Mesendoderm (in vitro differentiated cells): ENCODE results near the gene C16orf89.
A peak's percentile ranks its signal among the peaks of the same experiment; 100 is the strongest.

Source experiments
- DNase-seq: peaks from one replicate; pipeline ENCODE4 v3.0.0; 2013
- H2AK5ac ChIP-seq: 2 replicates; pipeline ENCODE4 v1.6.1; 2013; ENCODE audit warnings: low read length, inconsistent platforms
- H2BK120ac ChIP-seq: 2 replicates; pipeline ENCODE4 v1.6.1; 2013; ENCODE audit warnings: low read depth, mild to moderate bottlenecking, low read length, moderate library complexity, mixed read lengths
- H2BK15ac ChIP-seq: replicated peaks from 2 replicates; pipeline ENCODE4 v1.6.1; 2013; ENCODE audit warnings: low read depth, mild to moderate bottlenecking, moderate library complexity
- H2BK5ac ChIP-seq: 2 replicates; pipeline ENCODE4 v1.6.1; 2013; ENCODE audit warnings: low read length, inconsistent platforms
- H3K18ac ChIP-seq: 2 replicates; pipeline ENCODE4 v1.6.1; 2013; ENCODE audit warnings: mild to moderate bottlenecking, low read length, mixed read lengths
- H3K23ac ChIP-seq: one replicate; pipeline ENCODE4 v1.6.1; 2013; ENCODE audit warnings: low read length
- H3K27ac ChIP-seq: 2 replicates; pipeline ENCODE4 v1.5.1; 2013; ENCODE audit warnings: low read depth, mild to moderate bottlenecking, inconsistent platforms, low read length, moderate library complexity
- H3K27me3 ChIP-seq: 2 replicates; pipeline ENCODE4 v1.6.1; 2013; ENCODE audit warnings: low read length, control low read depth, mild to moderate bottlenecking, inconsistent platforms; ENCODE audit not compliant: insufficient read depth, poor library complexity
- H3K36me3 ChIP-seq: 2 replicates; pipeline ENCODE4 v1.6.1; 2013; ENCODE audit warnings: low read length, inconsistent platforms; ENCODE audit not compliant: control insufficient read depth, insufficient read depth
- H3K4ac ChIP-seq: one replicate; pipeline ENCODE4 v1.6.1; 2013; ENCODE audit warnings: low read depth, mild to moderate bottlenecking, low read length, moderate library complexity
- H3K4me1 ChIP-seq: 2 replicates; pipeline ENCODE4 v1.6.1; 2013; ENCODE audit warnings: low read depth, low read length, inconsistent platforms; ENCODE audit not compliant: control insufficient read depth
- H3K4me2 ChIP-seq: 2 replicates; pipeline ENCODE4 v1.6.1; 2013; ENCODE audit warnings: low read length
- H3K4me3 ChIP-seq: 2 replicates; pipeline ENCODE4 v1.5.1; 2013; ENCODE audit warnings: mild to moderate bottlenecking, low read length
- H3K56ac ChIP-seq: one replicate; pipeline ENCODE4 v1.6.1; 2013; ENCODE audit warnings: low read length
- H3K79me1 ChIP-seq: 2 replicates; pipeline ENCODE4 v1.6.1; 2013; ENCODE audit warnings: low read length, inconsistent platforms
- H3K79me2 ChIP-seq: 2 replicates; pipeline ENCODE4 v1.6.1; 2013; ENCODE audit warnings: mild to moderate bottlenecking, low read length; ENCODE audit not compliant: control insufficient read depth, insufficient read depth
- H3K9ac ChIP-seq: 2 replicates; pipeline ENCODE4 v1.6.1; 2013; ENCODE audit warnings: low read length, inconsistent platforms
- H4K5ac ChIP-seq: one replicate; pipeline ENCODE4 v1.6.1; 2013; ENCODE audit warnings: low read length
- H4K8ac ChIP-seq: one replicate; pipeline ENCODE4 v1.6.1; 2013; ENCODE audit warnings: low read depth, mild to moderate bottlenecking, control low read depth, low read length, moderate library complexity
- WGBS: extraction: QIAGEN DNeasy Blood & Tissue Kit; methylation state at CpG from one replicate; pipeline ENCODE4 v1.1.7; 2013; ENCODE audit warnings: low lambda C conversion rate, missing lambda C conversion rate; ENCODE audit not compliant: insufficient coverage; ENCODE audit errors: extremely low coverage; 5-methylcytosine and 5-hydroxymethylcytosine counted together

The C16orf89 gene

DNA sequence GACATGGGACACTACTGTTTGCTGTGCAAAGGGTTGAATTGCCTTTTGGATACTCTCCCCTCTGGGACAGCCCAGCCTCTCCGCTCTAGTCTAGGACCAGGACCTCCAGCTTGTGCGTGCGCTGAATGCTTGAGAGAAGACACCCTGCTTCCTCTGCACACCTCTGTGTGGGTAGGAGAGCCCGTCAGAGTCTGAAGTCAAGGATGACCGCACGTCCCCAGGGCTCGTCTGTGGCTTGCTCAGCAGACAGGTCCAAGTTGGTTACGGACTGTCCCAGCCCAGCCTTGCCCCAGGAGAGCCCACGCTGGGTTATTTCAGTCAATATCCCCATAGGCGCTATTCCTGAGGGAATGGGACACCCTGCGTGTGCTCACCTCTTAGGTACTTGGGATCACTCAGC lies 3.7 kb downstream of the C16orf89 start:
- Histone ChIP-seq H2BK120ac (no peak overlapping the region), H3K79me1 (no peaks in the 10 kb centered on the region), H2AK5ac (no peak overlapping the region), H3K9ac (no peak overlapping the region), H3K36me3 (no peaks in the 10 kb centered on the region), H3K18ac (no peak overlapping the region), H3K4me2 (no peak overlapping the region), H4K5ac (no peak overlapping the region), H3K4me3 (no peak overlapping the region), H3K23ac (no peak overlapping the region), H4K8ac (no peak overlapping the region), H3K27ac (no peak overlapping the region), H3K27me3 (no peaks in the 10 kb centered on the region), H3K4ac (no peak overlapping the region), H3K4me1 (peaks cover 3% of the 10 kb centered on the region), H3K79me2 (no peaks in the 10 kb centered on the region), H3K56ac (no peak overlapping the region), H2BK5ac (no peak overlapping the region), H2BK15ac (no peak overlapping the region)
- no peak for DNase-seq
- WGBS = no CpG with 5 or more reads among the region's 11 CpGs

DNA sequence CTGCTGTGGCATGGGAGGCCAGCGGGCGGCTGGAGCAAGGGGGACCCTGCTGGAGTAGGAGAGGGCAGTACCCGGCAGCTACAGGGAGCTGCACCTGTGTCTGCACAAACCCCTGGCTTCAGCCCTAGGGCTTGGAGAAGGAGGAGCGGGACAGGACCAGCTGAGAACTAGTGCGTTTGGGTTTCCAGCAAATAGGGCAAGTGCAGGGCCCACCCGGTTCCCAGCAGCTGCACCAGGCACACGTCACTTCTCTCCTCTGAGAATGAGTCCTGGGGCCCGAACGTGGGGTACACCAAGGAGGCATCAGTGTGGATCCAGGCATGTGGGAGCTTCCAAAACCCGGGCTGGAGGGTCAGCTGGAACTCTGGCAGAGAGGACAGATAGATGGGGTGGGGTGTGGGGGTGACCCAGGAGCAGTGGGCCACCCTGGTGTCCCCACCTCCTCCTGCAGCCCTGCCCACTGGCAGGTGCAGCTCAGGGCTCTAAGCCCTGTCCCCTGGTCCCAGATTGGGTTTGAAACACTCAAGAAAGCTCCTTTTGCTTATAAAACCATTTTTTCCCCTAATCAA lies 5.6 kb downstream of the C16orf89 start:
- no peaks in the 10 kb centered on the region for H3K79me1 ChIP-seq
- no peaks in the 10 kb centered on the region for H3K36me3 ChIP-seq
- H3K27me3 ChIP-seq = no peaks in the 10 kb centered on the region
- peak overlapping the region; percentile 2 for H3K18ac ChIP-seq
- peaks cover 3% of the 10 kb centered on the region for H3K4me1 ChIP-seq
- H3K9ac ChIP-seq = peak overlapping the region; percentile 36
- H3K79me2 ChIP-seq = no peaks in the 10 kb centered on the region
- H2BK5ac ChIP-seq = no peak overlapping the region
- DNase-seq = no peak
- peak overlapping the region; percentile 82 for H3K27ac ChIP-seq
- WGBS = no CpG with 5 or more reads among the region's 10 CpGs
- no peak overlapping the region for H2BK120ac ChIP-seq
- no peak overlapping the region for H2AK5ac ChIP-seq
- H2BK15ac ChIP-seq = no peak overlapping the region
- H4K5ac ChIP-seq = no peak overlapping the region
- no peak overlapping the region for H3K4ac ChIP-seq
- H3K4me3 ChIP-seq = no peak overlapping the region
- peak overlapping the region; percentile 60 for H3K56ac ChIP-seq
- H3K23ac ChIP-seq = no peak overlapping the region
- no peak overlapping the region for H3K4me2 ChIP-seq
- H4K8ac ChIP-seq = no peak overlapping the region

DNA sequence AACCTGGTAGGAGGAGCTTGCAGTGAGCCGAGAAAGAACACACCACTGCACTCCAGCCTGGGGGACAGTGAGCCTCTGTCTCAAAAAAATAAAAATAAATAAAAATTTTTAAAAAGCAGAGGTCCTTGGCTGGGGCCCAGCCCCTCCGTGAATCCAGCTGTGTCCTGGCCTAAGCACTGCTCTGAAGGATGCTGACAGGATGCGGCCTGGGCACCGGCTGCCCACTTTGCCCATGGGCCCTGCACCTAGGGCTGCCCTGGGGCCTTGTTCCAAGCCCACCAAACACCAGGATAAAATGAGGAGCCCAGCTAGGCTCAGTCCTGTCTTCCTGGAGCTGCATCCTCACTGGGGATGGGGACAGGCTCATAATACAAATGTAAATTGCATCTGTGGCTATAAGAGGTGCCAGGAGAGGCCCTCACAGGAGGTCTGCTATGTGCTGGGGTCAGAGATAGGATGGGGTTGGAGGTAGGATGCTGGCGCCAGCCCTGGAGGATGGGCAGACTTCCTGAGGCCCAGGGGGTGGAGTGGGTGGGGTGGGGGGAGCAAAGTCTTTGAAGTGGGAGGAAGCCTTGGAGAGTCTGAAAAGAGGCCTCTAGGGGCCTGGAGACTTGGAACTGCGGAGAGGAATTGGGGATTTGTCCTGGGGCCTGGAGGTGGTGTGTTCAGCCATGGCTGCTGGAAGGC lies 6.2 kb downstream of the C16orf89 start:
- Histone ChIP-seq H3K4me1 (peaks cover 3% of the 10 kb centered on the region), H3K4me3 (no peak overlapping the region), H3K27me3 (no peaks in the 10 kb centered on the region), H2AK5ac (no peak overlapping the region), H3K23ac (no peak overlapping the region), H3K18ac (no peak overlapping the region), H4K8ac (no peak overlapping the region), H4K5ac (no peak overlapping the region), H3K79me2 (no peaks in the 10 kb centered on the region), H2BK5ac (no peak overlapping the region), H2BK120ac (no peak overlapping the region), H3K56ac (peak overlapping the region; percentile 60), H3K4ac (no peak overlapping the region), H3K36me3 (no peaks in the 10 kb centered on the region), H3K9ac (no peak overlapping the region), H3K79me1 (no peaks in the 10 kb centered on the region), H3K4me2 (no peak overlapping the region), H3K27ac (peak overlapping the region; percentile 82), H2BK15ac (no peak overlapping the region)
- DNase-seq = peak; percentile 77
- no CpG with 5 or more reads among the region's 6 CpGs for WGBS

DNA sequence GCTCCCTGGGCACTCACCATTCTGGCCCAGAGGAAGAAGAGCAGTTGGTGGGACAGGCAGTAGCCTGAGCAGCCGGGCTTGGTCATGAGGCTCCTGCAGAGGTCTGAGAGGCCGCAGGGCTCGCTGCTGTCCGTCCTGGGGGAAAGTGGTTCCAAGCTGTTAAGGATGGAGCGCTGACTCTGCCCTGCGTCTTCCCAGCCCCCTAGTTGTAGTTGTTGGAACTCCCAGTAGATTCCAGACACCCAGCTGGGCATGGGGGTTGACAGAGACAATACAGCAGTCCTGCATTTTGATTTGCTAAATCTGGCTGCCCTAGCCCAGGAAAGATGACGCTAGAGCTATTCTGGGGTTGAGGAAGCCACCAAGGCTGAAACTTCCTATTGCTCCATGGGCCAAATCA lies 7.3 kb downstream of the C16orf89 start:
- H3K4me2 ChIP-seq = no peak overlapping the region

DNA sequence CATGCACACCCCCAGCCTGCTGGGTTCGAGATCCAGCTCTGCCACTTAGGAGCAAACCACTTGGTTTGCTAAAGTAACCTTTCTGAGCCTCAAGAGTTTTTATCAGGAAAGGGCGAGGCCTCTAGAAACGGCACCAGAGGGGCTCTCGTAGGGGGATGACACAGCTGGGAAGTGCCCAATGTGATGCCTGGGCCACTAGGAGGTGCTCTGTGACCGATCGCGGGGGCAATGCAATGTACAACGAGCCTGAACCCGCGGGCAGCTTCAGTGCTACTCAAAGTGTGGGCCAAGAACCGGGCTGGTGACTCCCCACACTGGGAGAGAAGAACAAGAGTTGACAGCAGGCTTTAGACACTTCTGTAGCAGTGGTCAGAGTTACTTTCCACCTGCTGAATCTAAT lies 9.4 kb downstream of the C16orf89 start:
- no peak overlapping the region for H4K5ac ChIP-seq
- H3K27me3 ChIP-seq = no peaks in the 10 kb centered on the region
- H3K4me3 ChIP-seq = no peak overlapping the region
- H3K4me1 ChIP-seq = peaks cover 3% of the 10 kb centered on the region
- H2BK120ac ChIP-seq = no peak overlapping the region
- H3K79me2 ChIP-seq = no peaks in the 10 kb centered on the region
- no peak overlapping the region for H3K4ac ChIP-seq
- peak; percentile 81 for DNase-seq
- no peak overlapping the region for H3K4me2 ChIP-seq
- H2BK15ac ChIP-seq = no peak overlapping the region
- H4K8ac ChIP-seq = no peak overlapping the region
- H3K36me3 ChIP-seq = no peaks in the 10 kb centered on the region
- H3K9ac ChIP-seq = no peak overlapping the region
- WGBS = no CpG with 5 or more reads among the region's 11 CpGs
- no peaks in the 10 kb centered on the region for H3K79me1 ChIP-seq
- H2BK5ac ChIP-seq = no peak overlapping the region
- no peak overlapping the region for H3K18ac ChIP-seq
- H3K23ac ChIP-seq = no peak overlapping the region
- no peak overlapping the region for H3K56ac ChIP-seq
- H3K27ac ChIP-seq = no peak overlapping the region
- H2AK5ac ChIP-seq = no peak overlapping the region

More for the DNA sequence above, 7.3 kb downstream of the C16orf89 start:
- H2BK5ac ChIP-seq = no peak overlapping the region
- H3K4me3 ChIP-seq = no peak overlapping the region
- H3K36me3 ChIP-seq = no peaks in the 10 kb centered on the region
- peak; percentile 96 for DNase-seq
- WGBS = no CpG with 5 or more reads among the region's 7 CpGs
- H3K79me1 ChIP-seq = no peaks in the 10 kb centered on the region
- no peak overlapping the region for H4K8ac ChIP-seq
- H3K27ac ChIP-seq = peak overlapping the region; percentile 59
- no peak overlapping the region for H2BK15ac ChIP-seq
- H3K18ac ChIP-seq = peak overlapping the region; percentile 32
- H3K79me2 ChIP-seq = no peaks in the 10 kb centered on the region
- H3K23ac ChIP-seq = no peak overlapping the region
- no peaks in the 10 kb centered on the region for H3K27me3 ChIP-seq
- no peak overlapping the region for H2BK120ac ChIP-seq
- no peak overlapping the region for H4K5ac ChIP-seq
- peak overlapping the region; percentile 1 for H3K56ac ChIP-seq
- H3K9ac ChIP-seq = peak overlapping the region; percentile 32
- H3K4me1 ChIP-seq = peaks cover 3% of the 10 kb centered on the region
- no peak overlapping the region for H2AK5ac ChIP-seq
- H3K4ac ChIP-seq = no peak overlapping the region
